NCI-H748 (cell line): ENCODE data around the gene NTF4.

Source experiments
- DNase-seq: peaks from one replicate; lab custom pipeline; 2025; ENCODE audit not compliant: unreplicated experiment; lab: John Stamatoyannopoulos, UW

The NTF4 gene

GRCh38 chr19:49091391-49092038 is 26.9 kb upstream of the NTF4 start:
- DNase-seq = no peak

GRCh38 chr19:49086296-49086695 is 21.7 kb upstream of the NTF4 start:
- no peak for DNase-seq

GRCh38 chr19:49085868-49086232 is 21.2 kb upstream of the NTF4 start:
- DNase-seq = no peak

- DNase-seq = peak; percentile 100
Observed at GRCh38 chr19:49085020-49085867, 20.6 kb upstream of the NTF4 start, which contains the start of gene SNRNP70. TSS of gene SNRNP70 (plus strand) at chr19:49085451. CDS start at chr19:49086415, 964 bp downstream.

DNA sequence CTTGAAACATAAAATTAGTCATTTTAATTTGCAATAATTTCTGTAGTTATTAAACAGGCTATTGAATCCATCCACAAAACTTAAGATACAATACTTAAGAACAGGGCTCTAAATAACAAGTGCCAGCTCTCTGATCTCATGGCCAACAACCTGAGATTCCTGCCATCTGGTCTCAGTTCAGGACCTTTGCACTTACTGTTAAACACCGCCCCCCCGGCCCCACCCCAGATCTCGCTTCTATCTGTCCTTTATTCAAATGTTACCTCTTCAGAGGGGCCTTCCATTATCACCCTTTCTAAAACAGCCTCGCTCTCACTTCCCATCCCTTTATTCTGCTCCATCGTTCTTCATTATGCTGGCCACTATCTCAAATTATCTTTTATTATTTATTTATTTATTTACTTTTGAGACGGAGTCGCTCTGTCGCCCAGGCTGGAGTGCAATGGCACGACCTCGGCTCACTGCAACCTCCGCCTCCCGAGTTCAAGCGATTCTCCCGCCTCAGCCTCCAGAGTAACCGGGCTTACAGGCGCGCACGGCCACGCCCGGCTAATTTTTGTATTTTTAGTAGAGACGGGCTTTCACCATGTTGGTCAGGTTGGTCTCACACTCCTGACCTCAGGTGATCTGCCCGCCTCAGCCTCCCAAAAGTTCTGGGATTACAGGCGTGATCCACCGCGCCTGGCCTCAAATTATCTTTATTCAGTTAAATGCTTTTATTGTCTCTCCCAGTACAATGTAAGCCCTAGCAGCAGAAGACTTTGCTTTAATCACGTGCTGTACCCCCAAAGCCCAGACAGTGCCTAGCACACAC is 19.8 kb upstream of the NTF4 start:
- peak; percentile 64 for DNase-seq

DNA sequence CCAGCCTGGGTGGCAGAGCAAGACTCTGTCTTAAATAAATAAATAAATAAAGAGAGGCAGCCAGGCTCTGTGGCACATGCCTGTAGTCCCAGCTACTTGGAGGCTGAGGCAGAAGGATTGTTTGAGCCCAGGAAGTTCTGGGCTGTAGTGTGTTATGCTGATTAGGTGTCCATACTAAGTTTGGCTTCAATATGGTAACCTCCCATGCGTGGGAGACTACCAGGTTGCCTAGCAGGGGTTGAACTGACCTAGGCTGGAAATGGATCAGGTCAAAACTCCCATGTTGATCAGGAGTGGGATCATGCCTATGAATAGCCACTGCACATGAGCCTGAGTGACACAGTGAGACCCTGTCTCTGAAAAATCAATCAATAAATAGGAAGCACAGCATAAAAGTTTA is 16.7 kb upstream of the NTF4 start:
- no peak for DNase-seq

DNA sequence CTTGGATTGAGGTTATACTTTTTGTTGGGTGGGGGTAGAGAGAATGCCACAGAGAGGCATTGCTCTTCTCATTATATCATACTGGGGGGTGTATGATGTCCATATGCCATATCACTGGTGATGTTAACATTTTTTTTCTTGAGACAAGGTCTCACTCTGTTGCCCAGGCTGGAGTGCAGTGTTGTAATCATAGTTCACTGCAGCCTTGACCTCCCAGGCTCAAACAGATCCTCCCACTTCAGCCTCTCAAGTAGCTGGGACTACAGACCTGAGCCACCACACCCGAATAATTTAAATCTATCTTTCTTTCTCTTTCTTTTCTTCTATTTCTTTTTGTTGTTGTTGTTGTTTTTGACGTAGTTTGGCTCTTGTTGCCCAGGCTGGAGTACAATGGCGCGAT is 15.8 kb upstream of the NTF4 start:
- DNase-seq = no peak

GRCh38 chr19:49074869-49075268 is 10.3 kb upstream of the NTF4 start:
- peak; percentile 74 for DNase-seq

GRCh38 chr19:49073514-49074378 is 9.1 kb upstream of the NTF4 start:
- DNase-seq = peak; percentile 52

GRCh38 chr19:49071860-49072547 is 7.4 kb upstream of the NTF4 start:
- DNase-seq = no peak

GRCh38 chr19:49070416-49070815 is 5.8 kb upstream of the NTF4 start:
- DNase-seq = no peak

DNA sequence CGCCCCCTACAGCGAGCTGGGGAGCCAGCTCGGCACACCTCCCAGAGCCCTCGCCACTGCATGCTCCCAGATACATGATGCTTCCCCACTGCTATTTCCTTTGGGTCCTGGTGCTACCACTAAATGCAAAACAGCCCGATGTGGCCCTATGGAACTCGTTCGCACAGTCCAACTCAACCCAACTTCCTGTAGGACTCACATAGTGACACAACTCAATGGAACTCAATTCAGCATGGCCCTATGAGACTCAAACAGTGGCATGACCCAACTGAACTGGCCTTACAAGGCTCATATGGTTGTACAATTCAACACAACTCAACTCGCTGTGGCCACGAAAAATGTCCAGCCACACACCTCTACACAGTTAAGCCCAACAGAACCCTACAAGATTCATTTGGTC is 4.4 kb upstream of the NTF4 start:
- no peak for DNase-seq

- no peak for DNase-seq
Observed at GRCh38 chr19:49067554-49067953, 2.9 kb upstream of the NTF4 start.

- no peak for DNase-seq
Observed at GRCh38 chr19:49065905-49066512, 1.4 kb upstream of the NTF4 start.

- DNase-seq = no peak
Observed at GRCh38 chr19:49064029-49064629, 489 bp downstream of the NTF4 start.

DNA sequence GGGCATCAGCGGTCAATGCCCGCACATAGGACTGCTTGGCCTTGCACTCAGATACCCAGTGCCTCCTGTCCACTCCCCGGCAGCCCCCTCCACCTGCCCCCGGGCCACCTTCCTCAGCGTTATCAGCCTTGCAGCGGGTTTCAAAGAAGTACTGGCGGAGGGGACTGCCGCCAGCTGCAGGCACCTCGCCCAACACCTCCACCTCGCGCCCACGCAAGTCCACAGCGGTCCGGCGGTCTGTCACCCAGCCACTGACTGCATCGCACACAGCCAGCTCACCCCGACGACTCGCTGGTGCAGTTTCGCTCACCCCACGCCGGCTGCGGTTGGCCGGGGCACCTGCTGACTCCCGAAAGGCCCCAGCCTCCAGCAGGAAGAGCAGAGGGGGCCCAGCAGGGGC is 3.2 kb downstream of the NTF4 start:
- DNase-seq = no peak

GRCh38 chr19:49061000-49061399 is 3.6 kb downstream of the NTF4 start:
- no peak for DNase-seq

- DNase-seq = no peak
Observed at GRCh38 chr19:49059053-49059452, 5.6 kb downstream of the NTF4 start.

- peak; percentile 23 for DNase-seq
Observed at GRCh38 chr19:49058562-49058961, 6.1 kb downstream of the NTF4 start.
